Measurements from ENCODE around the gene TMTC4. TPM values are rescaled to one million over a fixed set of nuclear protein-coding genes. Genes with fewer than 3 reads are reported as not detected.
"Not testable (repeated sequence)": the region's sequence is repeated elsewhere in the genome, so short reads cannot be mapped to it uniquely, and the experiment has no call there.

The TMTC4 gene
- total RNA-seq, 4 donors from 2014 or later = 12.5 to 28.5 (median 14.8) TPM

- TF ChIP-seq POLR2A (IDR thresholded peaks at IDR 0.05) (no peak), CTCF (IDR thresholded peaks at IDR 0.05) (no peak), EP300 (IDR thresholded peaks at IDR 0.05) (no peak)
- DNase-seq (ENCODE audit: low spot score in 2 of 2) = no peak
- H3K27me3 ChIP-seq = no peaks in the 10 kb centered on the region
- H3K36me3 ChIP-seq = no peaks in the 10 kb centered on the region
- WGBS, 2 donors = 74 to 75% methylated on average over 1 of the region's 1 CpG
- no peaks in the 10 kb centered on the region for H3K4me1 ChIP-seq
- peaks cover 0 to 23% (median 0%) of the 10 kb centered on the region in 4 donors for H3K9me3 ChIP-seq
- H3K27ac ChIP-seq = no peak overlapping the region
- no peak overlapping the region for H3K4me3 ChIP-seq
Observed at GRCh38 chr13:100689191-100689590, 14.6 kb upstream of the TMTC4 start.

- Histone ChIP-seq H3K4me3 (no peak overlapping the region), H3K27ac (no peak overlapping the region), H3K36me3 (no peaks in the 10 kb centered on the region), H3K9me3 (no peaks in the 10 kb centered on the region), H3K4me1 (peaks cover 0 to 5% (median 4%) of the 10 kb centered on the region in 4 donors), H3K27me3 (no peaks in the 10 kb centered on the region)
- TF ChIP-seq POLR2A (IDR thresholded peaks at IDR 0.05) = no peak
- no peak for TF ChIP-seq CTCF (IDR thresholded peaks at IDR 0.05)
- TF ChIP-seq EP300 (IDR thresholded peaks at IDR 0.05) = no peak
- 86 to 90% methylated on average over 3 of the region's 3 CpGs for WGBS, 2 donors
- no peak for DNase-seq (ENCODE audit: low spot score in 2 of 2)
Observed at GRCh38 chr13:100680131-100680530, 5.5 kb upstream of the TMTC4 start.

GRCh38 chr13:100677128-100677527 lies 2.5 kb upstream of the TMTC4 start:
- WGBS, 2 donors = 94 to 98% methylated on average over 5 of the region's 5 CpGs
- H3K4me3 ChIP-seq; H3K9me3 ChIP-seq; H3K27me3 ChIP-seq; H3K27ac ChIP-seq; DNase-seq (ENCODE audit: low spot score in 2 of 2); H3K36me3 ChIP-seq: not testable (repeated sequence)
- peaks cover 0 to 22% (median 17%) of the 10 kb centered on the region in 4 donors for H3K4me1 ChIP-seq

- H3K27ac ChIP-seq = peak overlapping the region in 3 of 4 donors; percentile 79 to 90 (median 83)
- no peaks in the 10 kb centered on the region for H3K9me3 ChIP-seq
- H3K4me1 ChIP-seq = peaks cover 0 to 22% (median 17%) of the 10 kb centered on the region in 4 donors
- H3K27me3 ChIP-seq = no peaks in the 10 kb centered on the region
- TF ChIP-seq POLR2A (IDR thresholded peaks at IDR 0.05) = no peak
- TF ChIP-seq CTCF (IDR thresholded peaks at IDR 0.05) = no peak
- no peak for TF ChIP-seq EP300 (IDR thresholded peaks at IDR 0.05)
- peak overlapping the region; percentile 44 to 93 (median 74) for H3K4me3 ChIP-seq
- 17 to 22% methylated on average over 15 of the region's 15 CpGs for WGBS, 2 donors
- H3K36me3 ChIP-seq = no peaks in the 10 kb centered on the region
- no peak for DNase-seq (ENCODE audit: low spot score in 2 of 2)
Observed at GRCh38 chr13:100675661-100676129, 1.1 kb upstream of the TMTC4 start.

GRCh38 chr13:100674872-100675660 lies 471 bp upstream of the TMTC4 start:
- H3K27ac ChIP-seq = peak overlapping the region; percentile 76 to 90 (median 81)
- TF ChIP-seq POLR2A (IDR thresholded peaks at IDR 0.05) (peak in 1 of 2 donors; percentile 79), EP300 (IDR thresholded peaks at IDR 0.05) (peak in 1 of 2 donors; percentile 93), CTCF (IDR thresholded peaks at IDR 0.05) (peak in 4 of 5 experiments; percentile 28 to 53 (median 44))
- no peaks in the 10 kb centered on the region for H3K27me3 ChIP-seq
- H3K4me1 ChIP-seq = peaks cover 0 to 22% (median 17%) of the 10 kb centered on the region in 4 donors
- peak overlapping the region; percentile 44 to 93 (median 74) for H3K4me3 ChIP-seq
- H3K36me3 ChIP-seq = no peaks in the 10 kb centered on the region
- 1% methylated on average over 42 to 45 of the region's 67 CpGs for WGBS, 2 donors
- peak; percentile 99 for DNase-seq (ENCODE audit: low spot score in 2 of 2)
- H3K9me3 ChIP-seq = no peaks in the 10 kb centered on the region

Measured in tibial nerve (tissue), 4 donors.